ENCODE results near the gene TCOF1.

TCOF1 gene

DNA sequence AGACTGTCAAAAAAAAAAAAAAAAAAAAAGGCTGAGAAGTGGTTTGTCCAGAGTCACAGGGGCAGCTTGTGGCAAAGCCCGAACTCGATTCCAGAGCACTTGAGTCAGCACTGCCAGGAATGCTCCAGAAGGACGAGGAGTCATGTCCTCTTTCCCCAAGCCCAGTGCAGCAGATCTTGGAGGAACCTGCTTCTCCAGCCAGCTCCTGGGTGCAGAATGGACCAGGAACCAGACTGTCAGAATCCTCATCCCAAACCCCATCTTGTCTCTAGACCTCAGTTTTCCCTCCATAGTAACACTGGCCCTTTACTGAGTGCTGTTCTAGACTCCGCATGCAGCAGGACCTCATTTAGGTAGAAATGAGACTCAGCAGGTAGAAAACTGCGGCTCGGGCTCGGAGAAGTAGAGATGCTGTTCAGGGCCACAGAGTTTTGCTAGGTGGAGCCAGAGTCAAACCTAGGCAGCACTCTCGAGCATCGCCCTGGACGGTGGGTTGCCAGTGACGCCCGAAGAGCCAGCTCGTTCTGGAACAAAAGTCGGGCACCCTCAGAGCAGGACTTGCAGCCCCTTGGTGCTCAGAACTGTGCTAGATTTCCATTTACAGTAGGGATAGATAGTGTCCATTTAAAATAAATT lies 39.8 kb downstream of the TCOF1 start:
- Mint-ChIP-seq H3K36me3 (peaks cover 52 to 67% of the 10 kb centered on the region in 2 donors), H3K9me3 (no peaks in the 10 kb centered on the region), H3K27ac (peak overlapping the region; percentile 98), H3K27me3 (peaks cover 0 to 6% of the 10 kb centered on the region in 2 donors), H3K4me1 (peaks cover 45 to 64% of the 10 kb centered on the region in 2 donors), H3K4me3 (peak overlapping the region in 1 of 2 donors; percentile 61)
- DNase-seq = no peak
- no peak for ATAC-seq (replicated peaks)

DNA sequence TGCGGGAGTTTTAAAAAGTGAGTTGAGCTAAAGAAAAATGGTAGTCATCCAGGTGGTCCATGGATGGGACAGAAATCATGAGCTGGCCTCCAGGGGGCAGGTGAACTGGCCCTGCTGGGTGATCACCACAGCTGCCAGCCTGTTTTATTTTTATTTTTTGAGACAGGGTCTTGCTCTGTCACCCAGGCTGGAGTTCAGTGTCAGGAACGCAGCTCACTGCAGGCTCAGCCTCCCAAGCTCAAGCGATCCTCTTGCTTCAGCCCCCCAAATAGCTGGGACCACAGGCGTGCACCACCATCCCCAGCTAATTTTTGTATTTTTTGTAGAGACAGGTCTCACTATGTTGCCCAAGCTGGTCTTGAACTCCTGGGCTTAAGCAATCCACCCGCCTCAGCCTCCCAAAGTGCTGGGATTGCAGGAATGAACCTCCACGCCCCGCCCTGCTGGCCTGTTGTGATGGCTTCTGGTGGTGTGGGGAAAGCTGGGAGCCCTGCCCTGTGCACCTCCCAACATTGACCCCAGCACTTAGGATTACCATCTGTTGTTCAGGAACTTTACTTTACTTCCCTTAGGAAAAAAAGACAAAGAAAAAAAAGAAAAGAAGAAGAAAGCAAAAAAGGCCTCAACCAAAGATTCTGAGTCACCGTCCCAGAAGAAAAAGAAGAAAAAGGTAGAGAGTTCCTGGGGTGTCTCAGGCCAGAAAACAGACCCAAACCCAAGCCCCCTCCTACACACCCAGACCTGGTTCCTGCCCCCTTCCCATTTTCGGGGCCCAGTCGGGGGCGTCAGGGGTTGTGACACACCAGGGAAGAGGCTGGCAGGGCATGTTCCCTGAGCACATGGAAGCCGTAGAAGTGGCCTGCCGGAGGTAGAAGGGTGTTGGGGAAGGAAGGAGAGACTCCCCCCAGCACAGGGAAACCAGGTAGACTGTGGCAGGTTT lies 40.6 kb downstream of the TCOF1 start:
- no peak for DNase-seq
- H3K27ac Mint-ChIP-seq = peak overlapping the region; percentile 98
- peak; percentile 0 for ATAC-seq (replicated peaks)
- H3K36me3 Mint-ChIP-seq = peaks cover 58 to 74% of the 10 kb centered on the region in 2 donors
- H3K9me3 Mint-ChIP-seq = no peaks in the 10 kb centered on the region
- peak overlapping the region; percentile 66 to 77 for H3K4me3 Mint-ChIP-seq
- peaks cover 0 to 6% of the 10 kb centered on the region in 2 donors for H3K27me3 Mint-ChIP-seq
- H3K4me1 Mint-ChIP-seq = peaks cover 48 to 71% of the 10 kb centered on the region in 2 donors

DNA sequence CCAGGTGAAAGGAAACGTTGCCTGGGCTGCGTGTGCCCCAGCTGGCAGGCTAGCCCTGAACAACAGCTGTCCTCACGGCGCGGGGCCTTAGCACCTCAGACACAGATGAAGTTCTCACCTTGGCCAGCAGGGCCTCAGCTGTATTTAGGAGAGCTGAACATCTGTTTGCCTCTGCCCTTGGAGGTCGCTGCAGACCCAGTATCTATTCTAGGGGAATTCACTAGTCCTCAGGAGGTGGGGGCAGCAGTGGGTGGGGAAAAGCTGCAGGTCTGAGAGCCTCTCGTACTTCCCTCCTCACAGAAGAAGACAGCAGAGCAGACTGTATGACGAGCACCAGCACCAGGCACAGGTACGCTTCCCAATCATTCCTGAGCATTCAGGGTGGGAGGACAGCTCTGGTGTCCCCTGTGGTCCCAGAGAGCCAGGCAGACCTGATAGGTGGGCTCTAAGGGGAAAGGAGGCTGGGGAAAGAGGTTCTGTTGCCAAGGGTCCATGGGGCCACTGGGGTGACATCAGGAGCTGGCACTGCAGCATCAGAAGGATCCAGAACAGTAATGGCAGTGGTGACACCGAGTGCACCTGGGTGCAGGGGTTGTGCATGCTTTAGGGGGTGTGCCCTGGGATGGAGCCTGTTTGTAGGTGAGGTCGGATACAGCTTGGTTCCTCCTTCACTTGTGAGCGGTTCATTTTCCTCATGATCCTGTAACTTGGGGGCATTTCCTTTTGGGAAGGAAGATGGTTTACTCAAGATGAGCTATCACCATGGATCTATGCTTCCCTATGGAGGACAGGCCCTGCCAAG lies 41.4 kb downstream of the TCOF1 start:
- Mint-ChIP-seq H3K27ac (peak overlapping the region; percentile 98), H3K27me3 (peaks cover 0 to 6% of the 10 kb centered on the region in 2 donors), H3K9me3 (no peaks in the 10 kb centered on the region), H3K4me3 (peak overlapping the region; percentile 66 to 77), H3K36me3 (peaks cover 54 to 74% of the 10 kb centered on the region in 2 donors), H3K4me1 (peaks cover 46 to 63% of the 10 kb centered on the region in 2 donors)
- DNase-seq (peak; percentile 80), ATAC-seq (replicated peaks) (peak; percentile 67 to 72)

DNA sequence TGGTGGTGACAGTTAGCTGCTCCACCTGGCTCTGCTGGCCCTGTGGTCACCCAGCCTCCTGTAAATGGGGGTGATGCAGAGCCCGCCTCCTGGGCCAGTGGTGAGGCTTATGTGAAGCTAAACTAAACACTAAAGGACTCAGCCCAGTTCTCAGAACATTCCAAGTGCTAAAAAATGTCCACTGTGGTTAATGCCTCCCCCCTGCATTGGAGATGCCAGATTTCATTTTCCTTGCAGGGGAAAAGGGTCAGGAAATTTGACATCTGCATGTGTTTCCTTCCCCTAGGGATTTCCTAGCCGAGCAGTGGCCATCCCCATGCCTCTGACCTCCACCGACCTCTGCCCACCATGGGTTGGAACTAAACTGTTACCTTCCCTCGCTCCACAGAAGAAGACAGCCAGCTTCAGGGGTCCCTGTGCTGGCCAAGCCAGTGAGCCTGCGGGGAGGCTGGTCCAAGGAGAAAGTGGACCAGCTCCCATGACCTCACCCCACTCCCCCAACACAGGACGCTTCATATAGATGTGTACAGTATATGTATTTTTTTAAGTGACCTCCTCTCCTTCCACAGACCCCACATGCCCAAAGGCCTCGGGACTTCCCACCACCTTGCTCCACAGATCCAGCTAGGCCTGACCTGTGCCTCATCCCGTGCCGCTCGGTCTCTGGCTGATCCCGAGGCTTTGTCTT lies 42.2 kb downstream of the TCOF1 start:
- H3K36me3 Mint-ChIP-seq = peaks cover 54 to 81% of the 10 kb centered on the region in 2 donors
- H3K4me1 Mint-ChIP-seq = peaks cover 49 to 62% of the 10 kb centered on the region in 2 donors
- peaks cover 0 to 6% of the 10 kb centered on the region in 2 donors for H3K27me3 Mint-ChIP-seq
- DNase-seq (peak; percentile 49), ATAC-seq (replicated peaks) (peak; percentile 23 to 33)
- peak overlapping the region; percentile 66 to 70 for H3K4me3 Mint-ChIP-seq
- no peaks in the 10 kb centered on the region for H3K9me3 Mint-ChIP-seq
- H3K27ac Mint-ChIP-seq = peak overlapping the region; percentile 98

DNA sequence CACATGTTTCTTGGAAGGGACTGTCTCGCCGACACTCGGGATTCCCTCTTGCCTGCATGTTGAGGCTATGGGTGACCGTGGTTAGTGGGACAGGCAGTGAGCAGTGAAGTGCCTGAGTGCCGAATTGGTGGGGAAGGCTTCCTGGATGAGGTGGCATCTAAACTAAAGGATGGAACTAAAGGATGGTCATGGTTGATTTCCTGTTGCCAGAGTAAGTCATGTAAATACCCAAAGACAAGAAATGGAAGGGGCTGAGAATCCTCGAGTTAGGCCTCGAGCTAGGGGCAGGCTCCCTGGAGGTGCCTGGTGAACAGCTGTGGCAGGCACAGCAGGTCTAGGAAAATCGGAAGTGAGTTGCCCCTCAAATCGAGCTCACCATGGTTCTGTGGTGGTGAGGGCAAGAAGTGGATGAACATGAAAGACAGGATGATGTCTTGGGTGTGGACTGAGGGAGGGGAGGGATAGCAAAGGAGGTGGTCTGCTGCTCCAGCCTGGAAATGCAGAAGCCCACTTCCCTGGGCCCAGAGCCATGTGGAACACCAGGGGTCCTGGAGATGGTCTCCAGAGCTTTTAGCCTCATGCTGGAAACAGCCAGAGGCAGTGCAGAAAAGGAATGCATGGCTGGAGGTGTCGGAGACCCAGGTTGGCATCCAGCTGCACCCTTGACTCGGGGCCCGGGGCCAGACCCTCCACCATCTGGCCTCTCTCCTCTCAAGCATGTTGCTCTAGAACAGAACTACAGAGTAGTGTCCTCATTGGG lies 43.0 kb downstream of the TCOF1 start:
- ATAC-seq (replicated peaks) = peak; percentile 3 to 13
- peak; percentile 33 for DNase-seq
- peaks cover 53 to 62% of the 10 kb centered on the region in 2 donors for H3K4me1 Mint-ChIP-seq
- no peaks in the 10 kb centered on the region for H3K9me3 Mint-ChIP-seq
- peak overlapping the region; percentile 98 for H3K27ac Mint-ChIP-seq
- peaks cover 0 to 6% of the 10 kb centered on the region in 2 donors for H3K27me3 Mint-ChIP-seq
- peak overlapping the region; percentile 23 to 70 for H3K4me3 Mint-ChIP-seq
- H3K36me3 Mint-ChIP-seq = peaks cover 54 to 84% of the 10 kb centered on the region in 2 donors

DNA sequence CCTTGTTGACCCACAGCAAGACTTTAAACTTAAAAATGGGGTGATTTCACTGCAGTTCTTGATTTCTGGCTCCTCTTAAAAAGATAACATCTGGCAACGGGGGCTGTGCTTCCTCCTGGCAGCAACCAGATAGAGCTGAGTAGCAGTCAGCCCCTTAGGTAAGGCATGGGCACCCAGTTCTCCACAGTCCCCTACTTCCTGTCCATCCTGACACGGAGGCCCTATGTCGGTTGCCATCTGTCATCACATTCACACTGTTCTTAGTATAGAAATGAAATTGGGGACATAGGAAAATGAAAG lies 43.5 kb downstream of the TCOF1 start:
- DNase-seq = peak; percentile 18
- peak; percentile 4 to 10 for ATAC-seq (replicated peaks)
- peak overlapping the region; percentile 98 for H3K27ac Mint-ChIP-seq
- H3K4me3 Mint-ChIP-seq = peak overlapping the region; percentile 45 to 51
- peaks cover 0 to 6% of the 10 kb centered on the region in 2 donors for H3K27me3 Mint-ChIP-seq
- H3K4me1 Mint-ChIP-seq = peaks cover 54 to 64% of the 10 kb centered on the region in 2 donors
- no peaks in the 10 kb centered on the region for H3K9me3 Mint-ChIP-seq
- H3K36me3 Mint-ChIP-seq = peaks cover 54 to 84% of the 10 kb centered on the region in 2 donors

DNA sequence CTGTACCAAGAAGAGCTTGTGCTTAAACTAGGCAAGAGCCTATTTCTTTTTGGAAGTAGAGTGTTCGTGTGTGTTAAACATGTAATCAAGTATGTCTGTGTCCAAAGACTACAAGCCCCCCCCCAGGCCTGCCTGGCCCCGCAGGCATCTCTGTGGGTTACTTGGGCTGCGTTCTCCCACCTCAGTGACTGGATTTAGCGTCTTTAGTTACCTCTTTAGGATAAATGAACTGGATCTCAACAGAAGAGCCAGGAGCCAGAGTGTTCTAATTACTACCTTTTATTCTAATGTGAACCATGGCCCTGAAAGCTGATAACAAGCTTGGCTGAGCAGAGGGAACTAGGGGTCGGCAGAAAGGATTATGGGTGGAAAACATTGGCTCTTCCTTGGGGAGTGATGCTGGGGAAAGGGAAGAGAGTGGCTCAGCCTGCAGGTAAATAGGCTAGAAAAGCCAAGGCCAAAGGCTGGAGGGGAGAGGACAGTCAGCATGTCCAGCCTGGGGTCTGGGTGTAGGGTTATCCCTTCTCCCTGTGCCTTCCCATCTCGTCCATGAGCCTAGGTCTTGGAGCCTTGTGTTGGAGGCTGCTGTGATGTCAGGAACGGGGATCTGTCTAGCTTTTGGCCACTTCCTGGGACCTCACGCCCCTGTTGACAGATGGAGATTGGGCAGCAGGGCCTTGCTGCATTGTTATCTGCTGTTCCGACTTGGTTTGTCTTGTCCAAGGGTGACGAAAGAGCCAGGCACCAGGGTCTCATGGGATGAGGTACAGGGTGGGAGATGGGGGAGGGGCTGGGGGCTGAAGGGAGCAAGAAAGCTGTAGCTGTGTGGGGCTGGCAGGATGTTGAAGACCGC lies 44.1 kb downstream of the TCOF1 start:
- peaks cover 0 to 6% of the 10 kb centered on the region in 2 donors for H3K27me3 Mint-ChIP-seq
- H3K36me3 Mint-ChIP-seq = peaks cover 53 to 84% of the 10 kb centered on the region in 2 donors
- H3K4me3 Mint-ChIP-seq = peak overlapping the region; percentile 45 to 51
- H3K4me1 Mint-ChIP-seq = peaks cover 54 to 66% of the 10 kb centered on the region in 2 donors
- DNase-seq = peak; percentile 11
- ATAC-seq (replicated peaks) = peak in 1 of 2 donors; percentile 0
- peak overlapping the region; percentile 98 for H3K27ac Mint-ChIP-seq
- no peaks in the 10 kb centered on the region for H3K9me3 Mint-ChIP-seq

DNA sequence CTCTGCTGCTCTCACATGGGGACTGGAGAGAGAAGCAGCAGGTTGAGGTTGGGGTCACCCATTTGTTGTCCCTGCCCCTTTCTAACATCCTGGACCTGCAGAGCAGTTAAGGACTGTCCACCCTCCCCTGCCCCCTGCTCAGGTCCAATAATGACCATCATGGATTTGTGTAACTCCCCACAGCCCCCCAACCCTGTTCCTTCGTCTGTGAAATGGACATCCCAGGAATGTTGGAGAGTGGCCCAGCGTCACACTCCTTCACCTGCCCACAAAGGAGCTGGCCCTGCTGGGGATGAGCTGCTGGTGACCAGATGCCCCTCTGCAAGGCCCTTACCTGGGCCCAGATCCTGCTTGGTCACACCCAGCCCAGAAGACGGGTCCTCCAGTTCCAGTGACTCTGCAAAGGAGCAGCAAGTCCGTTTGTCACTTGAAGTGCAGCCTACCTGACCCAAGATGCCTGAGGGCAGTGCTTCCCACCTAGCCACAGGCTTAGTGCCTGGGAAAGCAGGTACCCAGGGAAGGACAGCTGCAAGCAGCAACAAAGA lies 44.8 kb downstream of the TCOF1 start:
- H3K4me3 Mint-ChIP-seq = peak overlapping the region; percentile 3 to 45
- peaks cover 60 to 72% of the 10 kb centered on the region in 2 donors for H3K4me1 Mint-ChIP-seq
- DNase-seq (no peak), ATAC-seq (replicated peaks) (no peak)
- peak overlapping the region; percentile 98 for H3K27ac Mint-ChIP-seq
- peaks cover 0 to 6% of the 10 kb centered on the region in 2 donors for H3K27me3 Mint-ChIP-seq
- peaks cover 58 to 86% of the 10 kb centered on the region in 2 donors for H3K36me3 Mint-ChIP-seq
- no peaks in the 10 kb centered on the region for H3K9me3 Mint-ChIP-seq

DNA sequence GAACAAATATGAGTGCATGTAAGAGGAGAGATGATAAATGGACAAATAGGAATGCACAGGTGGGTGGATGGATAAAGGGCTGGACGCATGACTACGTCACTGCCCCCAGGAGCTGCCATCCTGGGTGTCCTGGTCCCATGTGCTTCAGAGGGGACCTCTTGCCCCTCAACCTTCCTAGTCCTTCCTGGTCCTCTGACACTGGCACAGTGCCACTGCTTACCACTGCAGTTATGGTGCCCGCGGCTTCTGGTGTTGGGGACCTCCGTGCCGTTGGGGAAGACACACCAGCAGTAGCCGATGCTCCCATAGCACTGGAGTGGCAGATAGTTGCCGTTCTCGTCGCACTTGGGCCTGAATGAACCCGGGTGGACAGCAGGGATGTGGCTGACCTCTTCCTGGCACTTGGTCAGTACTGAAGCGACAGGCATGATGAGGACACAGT lies 45.4 kb downstream of the TCOF1 start:
- Mint-ChIP-seq H3K27ac (peak overlapping the region; percentile 98), H3K9me3 (no peaks in the 10 kb centered on the region), H3K4me3 (peak overlapping the region; percentile 3 to 8), H3K4me1 (peaks cover 60 to 74% of the 10 kb centered on the region in 2 donors), H3K36me3 (peaks cover 60 to 88% of the 10 kb centered on the region in 2 donors), H3K27me3 (peaks cover 0 to 6% of the 10 kb centered on the region in 2 donors)
- DNase-seq = no peak
- no peak for ATAC-seq (replicated peaks)

DNA sequence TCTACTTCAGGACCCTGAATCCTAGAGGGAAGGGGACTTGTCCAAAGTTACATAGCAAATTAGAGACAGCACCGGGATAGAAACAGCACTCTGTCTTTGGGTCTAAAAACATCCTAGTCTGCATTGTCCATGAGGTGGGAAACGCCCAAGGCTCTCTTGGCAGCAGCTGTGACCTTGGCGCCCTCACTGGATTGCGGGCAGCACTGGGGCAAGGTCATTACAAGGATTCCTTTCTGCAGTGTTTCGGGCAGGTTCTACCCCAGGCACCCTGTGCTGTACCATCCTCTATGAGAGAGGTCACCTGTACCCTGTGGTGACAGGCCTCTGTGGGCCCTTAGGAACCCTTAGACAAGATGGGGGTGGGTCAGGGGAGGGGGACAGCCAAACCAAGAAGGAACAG lies 46.6 kb downstream of the TCOF1 start:
- Mint-ChIP-seq H3K36me3 (peaks cover 63 to 88% of the 10 kb centered on the region in 2 donors), H3K4me1 (peaks cover 61 to 74% of the 10 kb centered on the region in 2 donors), H3K27me3 (peaks cover 0 to 6% of the 10 kb centered on the region in 2 donors), H3K4me3 (peak overlapping the region in 1 of 2 donors; percentile 32), H3K9me3 (no peaks in the 10 kb centered on the region), H3K27ac (peak overlapping the region; percentile 81)
- no peak for DNase-seq
- ATAC-seq (replicated peaks) = no peak

DNA sequence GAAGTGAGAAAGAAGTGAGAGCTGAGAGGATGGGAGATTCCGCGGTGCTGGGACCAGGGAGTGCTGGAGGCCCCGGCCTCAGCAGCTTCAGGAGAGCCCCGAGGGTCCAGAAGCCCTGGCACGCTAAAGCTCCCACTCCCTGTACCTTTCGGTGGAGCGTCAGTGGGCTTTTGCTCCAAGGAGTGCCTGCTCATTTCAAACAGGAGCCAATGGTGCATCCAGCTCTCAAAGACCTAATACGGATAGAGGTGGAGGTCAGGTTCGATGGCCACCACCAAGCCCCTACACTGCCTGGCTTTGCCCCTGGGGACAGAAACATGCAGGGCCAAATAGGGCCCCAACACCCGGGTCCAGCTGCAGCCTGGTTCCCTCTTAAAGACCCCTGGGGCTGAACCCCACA lies 47.0 kb downstream of the TCOF1 start:
- Mint-ChIP-seq H3K9me3 (no peaks in the 10 kb centered on the region), H3K4me1 (peaks cover 60 to 74% of the 10 kb centered on the region in 2 donors), H3K4me3 (peak overlapping the region in 1 of 2 donors; percentile 32), H3K27ac (peak overlapping the region; percentile 81), H3K36me3 (peaks cover 65 to 89% of the 10 kb centered on the region in 2 donors), H3K27me3 (peaks cover 0 to 6% of the 10 kb centered on the region in 2 donors)
- DNase-seq (no peak), ATAC-seq (replicated peaks) (no peak)
